Activated naive CD8-positive, alpha-beta T cell treated with anti-CD3 and anti-CD28 coated beads, Interleukin-2, amount 50 U/mL, for 24 hours (primary cell): ENCODE data around the gene CHST12.

Experiments used
- ATAC-seq: fragments of 150-1000 bp; cut with Tn5 transposase; one replicate; pipeline ENCODE4 v1.10.0; 2021
- DNase-seq: peaks from one replicate; pipeline ENCODE4 v3.0.0; 2021
- H3K27ac Mint-ChIP-seq: one replicate; pipeline ENCODE4 v1.8.0; 2021; ENCODE audit warnings: mild to moderate bottlenecking, mixed read lengths
- H3K27me3 Mint-ChIP-seq: one replicate; pipeline ENCODE4 v1.8.0; 2021; ENCODE audit warnings: mixed read lengths
- H3K36me3 Mint-ChIP-seq: one replicate; pipeline ENCODE4 v1.8.0; 2021; ENCODE audit warnings: low read depth, mixed read lengths
- H3K4me1 Mint-ChIP-seq: one replicate; pipeline ENCODE4 v1.8.0; 2021; ENCODE audit warnings: mixed read lengths
- H3K4me3 Mint-ChIP-seq: one replicate; pipeline ENCODE4 v1.8.0; 2021; ENCODE audit warnings: mild to moderate bottlenecking, moderate library complexity, mixed read lengths
- H3K9me3 Mint-ChIP-seq: one replicate; pipeline ENCODE4 v1.8.0; 2021; ENCODE audit warnings: mixed read lengths

CHST12 gene

DNA sequence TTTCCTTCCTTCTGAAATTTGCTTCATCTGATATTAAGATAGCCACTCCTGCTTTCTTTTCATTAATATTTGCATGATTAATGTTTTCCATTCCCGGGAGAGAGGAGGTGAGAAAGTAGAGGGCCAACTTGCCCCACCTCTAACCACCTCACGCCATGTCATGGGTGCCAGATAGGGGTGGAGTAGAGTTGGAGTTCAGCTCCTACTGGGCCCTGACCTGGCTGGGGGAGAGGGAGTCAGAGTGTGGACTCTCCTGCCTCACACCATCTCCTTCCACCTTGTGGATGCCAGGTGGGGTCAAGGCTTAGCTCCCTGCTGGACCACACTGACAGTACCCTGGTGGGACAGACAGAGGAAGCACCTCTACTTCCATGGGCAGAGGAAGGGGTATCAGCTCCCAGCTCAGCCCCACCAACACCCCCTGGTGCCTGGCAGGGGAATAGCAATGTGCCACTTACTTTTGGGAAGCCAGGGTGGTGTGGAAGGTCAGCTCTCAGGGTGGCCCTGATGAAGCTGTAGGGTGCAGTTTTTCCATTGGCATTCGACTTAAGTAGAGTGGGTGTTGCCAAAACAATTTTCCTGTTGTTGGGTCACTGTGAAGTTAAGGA lies 28.0 kb downstream of the CHST12 start:
- ATAC-seq (peak; percentile 54), DNase-seq (peak; percentile 59)
- Mint-ChIP-seq H3K4me3 (no peak overlapping the region), H3K36me3 (peaks cover 13% of the 10 kb centered on the region), H3K27ac (no peak overlapping the region), H3K27me3 (no peaks in the 10 kb centered on the region), H3K9me3 (peaks cover 6% of the 10 kb centered on the region), H3K4me1 (peaks cover 6% of the 10 kb centered on the region)

- Mint-ChIP-seq H3K27me3 (no peaks in the 10 kb centered on the region), H3K27ac (no peak overlapping the region), H3K36me3 (peaks cover 13% of the 10 kb centered on the region), H3K9me3 (peaks cover 6% of the 10 kb centered on the region), H3K4me3 (no peak overlapping the region), H3K4me1 (peaks cover 6% of the 10 kb centered on the region)
- DNase-seq (no peak), ATAC-seq (no peak)
Observed at GRCh38 chr7:2432910-2433712, 29.7 kb downstream of the CHST12 start.

DNA sequence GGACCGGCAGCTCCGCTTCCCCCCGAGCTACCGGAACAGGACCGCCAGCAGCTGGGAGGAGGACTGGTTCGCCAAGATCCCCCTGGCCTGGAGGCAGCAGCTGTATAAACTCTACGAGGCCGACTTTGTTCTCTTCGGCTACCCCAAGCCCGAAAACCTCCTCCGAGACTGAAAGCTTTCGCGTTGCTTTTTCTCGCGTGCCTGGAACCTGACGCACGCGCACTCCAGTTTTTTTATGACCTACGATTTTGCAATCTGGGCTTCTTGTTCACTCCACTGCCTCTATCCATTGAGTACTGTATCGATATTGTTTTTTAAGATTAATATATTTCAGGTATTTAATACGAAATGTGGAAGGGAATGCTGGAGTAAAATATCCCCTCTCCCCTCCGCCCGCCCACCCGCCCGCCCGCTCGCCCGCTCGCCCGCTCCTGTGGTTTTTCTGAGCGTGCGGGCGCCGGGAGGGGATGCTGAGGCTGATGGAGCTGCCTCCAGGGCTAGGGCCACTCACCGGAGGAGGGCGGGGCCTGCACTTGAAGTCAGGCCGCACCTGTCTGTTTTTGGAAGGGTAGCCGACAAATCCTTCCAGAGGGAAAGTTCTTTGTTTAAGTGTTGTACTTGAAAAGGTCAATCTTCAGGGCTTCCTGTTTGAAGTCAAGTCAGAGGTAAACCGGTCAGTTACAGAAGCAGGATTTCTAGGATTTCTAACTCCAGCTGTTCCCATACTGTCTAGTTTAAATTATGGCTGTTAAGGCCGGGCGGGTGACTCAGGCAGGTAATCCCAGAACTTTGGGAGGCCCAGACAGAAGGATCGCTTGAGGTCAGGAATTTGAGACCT lies 30.5 kb downstream of the CHST12 start:
- DNase-seq (no peak), ATAC-seq (no peak)
- no peak overlapping the region for H3K27ac Mint-ChIP-seq
- peaks cover 13% of the 10 kb centered on the region for H3K36me3 Mint-ChIP-seq
- no peaks in the 10 kb centered on the region for H3K27me3 Mint-ChIP-seq
- peaks cover 6% of the 10 kb centered on the region for H3K9me3 Mint-ChIP-seq
- H3K4me3 Mint-ChIP-seq = no peak overlapping the region
- H3K4me1 Mint-ChIP-seq = peaks cover 6% of the 10 kb centered on the region

DNA sequence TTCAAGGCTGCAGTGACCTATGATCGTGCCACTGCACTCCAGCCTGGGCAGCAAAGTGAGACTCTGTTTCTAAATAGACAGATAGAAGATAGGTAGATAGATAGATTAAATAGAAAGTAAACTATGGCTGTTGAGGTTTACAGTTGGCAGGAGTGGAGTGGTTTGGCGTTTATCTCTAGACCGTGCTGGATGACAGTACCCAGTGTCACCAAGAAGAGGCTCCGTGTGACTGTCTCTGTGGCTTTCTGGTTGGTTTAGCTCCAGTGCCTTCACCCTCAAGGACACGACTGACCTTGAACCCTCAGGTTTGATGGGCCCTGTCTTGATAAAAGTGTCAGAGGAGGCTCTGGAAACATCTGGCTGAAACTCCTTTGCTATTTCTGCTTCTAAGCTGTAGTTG lies 31.7 kb downstream of the CHST12 start:
- ATAC-seq (no peak), DNase-seq (no peak)
- H3K9me3 Mint-ChIP-seq = peaks cover 6% of the 10 kb centered on the region
- no peaks in the 10 kb centered on the region for H3K4me1 Mint-ChIP-seq
- peaks cover 13% of the 10 kb centered on the region for H3K36me3 Mint-ChIP-seq
- no peak overlapping the region for H3K4me3 Mint-ChIP-seq
- H3K27me3 Mint-ChIP-seq = no peaks in the 10 kb centered on the region
- H3K27ac Mint-ChIP-seq = no peak overlapping the region

DNA sequence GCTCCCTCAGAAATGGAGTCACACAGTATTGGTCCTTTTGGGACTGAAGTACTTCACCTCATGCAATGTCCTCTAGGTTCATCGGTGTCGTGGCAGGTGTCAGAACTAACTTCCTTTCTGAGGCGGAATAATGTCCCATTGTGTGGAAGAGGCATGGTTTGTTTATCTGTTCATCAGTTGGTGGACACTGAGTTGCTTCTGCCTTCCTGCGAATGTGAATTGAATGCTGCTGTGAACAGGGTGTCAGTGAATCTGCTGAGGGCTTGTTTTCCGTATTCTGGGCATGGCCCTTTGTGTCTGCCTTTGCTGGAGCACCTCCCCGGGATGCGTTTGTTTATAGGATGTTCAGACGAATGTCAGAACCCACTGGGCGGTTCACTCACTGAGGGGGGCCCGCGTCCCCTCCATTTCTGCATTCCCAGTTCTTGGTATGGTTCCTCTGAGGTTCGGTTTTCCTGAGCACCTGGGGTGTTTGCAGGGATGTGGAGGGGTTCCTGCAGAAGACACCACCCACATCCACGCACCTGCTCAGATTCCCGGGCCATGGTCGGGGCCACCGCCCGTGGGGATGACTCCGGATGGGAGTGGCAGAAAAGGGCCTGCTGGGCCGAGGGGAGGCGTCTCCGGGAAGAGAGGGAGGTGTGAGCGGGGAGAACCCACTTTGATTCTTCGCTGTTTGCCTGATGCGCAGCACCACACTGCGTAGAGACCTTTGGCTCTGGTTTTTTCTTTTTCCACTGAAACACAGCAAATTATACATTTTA lies 33.1 kb downstream of the CHST12 start:
- Mint-ChIP-seq H3K27me3 (no peaks in the 10 kb centered on the region), H3K36me3 (peaks cover 7% of the 10 kb centered on the region), H3K4me3 (no peak overlapping the region), H3K27ac (no peak overlapping the region), H3K4me1 (no peaks in the 10 kb centered on the region), H3K9me3 (no peaks in the 10 kb centered on the region)
- DNase-seq (no peak), ATAC-seq (no peak)

DNA sequence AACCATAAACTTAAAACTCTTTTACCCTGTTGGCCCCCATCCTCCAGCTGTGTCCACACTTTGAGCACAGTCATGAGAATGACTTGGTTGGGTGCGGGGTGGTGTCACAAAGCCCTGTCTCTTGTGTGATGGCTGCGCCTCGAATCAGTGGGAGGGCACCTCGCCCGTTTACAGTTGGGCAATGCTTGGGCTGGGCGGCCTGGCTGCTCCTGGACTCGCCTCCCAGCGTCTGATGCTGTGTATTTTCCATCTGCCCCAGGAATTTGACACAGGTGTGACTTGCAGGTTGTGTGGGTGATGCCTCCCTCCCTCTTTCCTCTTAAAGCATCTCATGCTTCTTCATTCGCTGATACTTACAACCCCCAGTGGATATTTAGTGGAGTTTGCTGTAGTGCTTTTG lies 33.7 kb downstream of the CHST12 start:
- H3K27me3 Mint-ChIP-seq = no peaks in the 10 kb centered on the region

GRCh38 chr7:2437537-2438148 lies 34.2 kb downstream of the CHST12 start:
- no peak for ATAC-seq
- no peak overlapping the region for H3K27ac Mint-ChIP-seq
- H3K36me3 Mint-ChIP-seq = peaks cover 7% of the 10 kb centered on the region
- H3K4me3 Mint-ChIP-seq = no peak overlapping the region
- peaks cover 4% of the 10 kb centered on the region for H3K4me1 Mint-ChIP-seq
- no peak for DNase-seq
- no peaks in the 10 kb centered on the region for H3K9me3 Mint-ChIP-seq
- H3K27me3 Mint-ChIP-seq = no peaks in the 10 kb centered on the region

More for the DNA sequence above, 33.7 kb downstream of the CHST12 start:
- no peaks in the 10 kb centered on the region for H3K9me3 Mint-ChIP-seq
- H3K36me3 Mint-ChIP-seq = peaks cover 7% of the 10 kb centered on the region
- ATAC-seq (no peak), DNase-seq (no peak)
- H3K27ac Mint-ChIP-seq = no peak overlapping the region
- no peak overlapping the region for H3K4me3 Mint-ChIP-seq
- peaks cover 4% of the 10 kb centered on the region for H3K4me1 Mint-ChIP-seq

DNA sequence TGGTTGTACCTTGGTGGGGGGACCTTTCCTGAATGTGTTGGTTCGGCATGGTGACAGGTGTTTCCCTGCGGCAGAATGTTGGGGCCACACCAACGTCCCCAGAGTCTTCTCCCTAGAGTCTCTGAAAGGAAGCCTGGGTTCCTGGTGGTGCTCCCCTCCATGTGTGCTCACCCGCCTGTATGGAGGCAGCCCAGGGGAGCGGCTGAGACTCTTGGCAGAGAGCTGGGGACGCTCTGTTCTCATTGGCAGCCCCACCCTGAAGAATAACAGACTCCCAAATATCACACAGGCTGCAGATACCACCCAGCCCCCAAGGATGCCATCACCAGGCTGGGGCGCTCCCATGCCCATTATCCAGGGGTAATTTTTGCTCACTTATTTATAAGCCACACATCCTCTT lies 34.8 kb downstream of the CHST12 start:
- Mint-ChIP-seq H3K9me3 (no peaks in the 10 kb centered on the region), H3K27me3 (no peaks in the 10 kb centered on the region), H3K36me3 (peaks cover 5% of the 10 kb centered on the region), H3K4me3 (no peak overlapping the region), H3K27ac (no peak overlapping the region), H3K4me1 (peaks cover 4% of the 10 kb centered on the region)
- DNase-seq (no peak), ATAC-seq (no peak)

DNA sequence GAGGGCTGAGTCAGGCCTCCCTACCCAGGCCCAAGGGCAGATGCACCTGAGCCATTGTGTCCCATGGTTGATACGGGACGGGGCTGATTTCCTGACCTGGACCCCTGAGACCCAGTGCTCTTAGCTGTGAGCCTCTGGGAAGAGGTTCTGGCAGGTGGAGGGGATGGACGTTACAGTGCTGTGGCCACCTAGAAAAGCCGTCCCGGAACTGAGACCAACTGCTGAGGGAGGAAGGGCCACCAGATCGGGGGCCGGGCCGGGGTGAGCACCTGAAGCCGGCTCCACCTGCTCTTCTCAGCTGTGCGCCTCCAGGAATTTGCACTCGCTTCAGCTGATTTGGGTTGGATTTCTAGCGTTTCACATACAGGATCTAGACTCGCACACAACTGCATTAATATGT lies 35.4 kb downstream of the CHST12 start:
- ATAC-seq = no peak
- Mint-ChIP-seq H3K27ac (no peak overlapping the region), H3K36me3 (peaks cover 3% of the 10 kb centered on the region)

DNA sequence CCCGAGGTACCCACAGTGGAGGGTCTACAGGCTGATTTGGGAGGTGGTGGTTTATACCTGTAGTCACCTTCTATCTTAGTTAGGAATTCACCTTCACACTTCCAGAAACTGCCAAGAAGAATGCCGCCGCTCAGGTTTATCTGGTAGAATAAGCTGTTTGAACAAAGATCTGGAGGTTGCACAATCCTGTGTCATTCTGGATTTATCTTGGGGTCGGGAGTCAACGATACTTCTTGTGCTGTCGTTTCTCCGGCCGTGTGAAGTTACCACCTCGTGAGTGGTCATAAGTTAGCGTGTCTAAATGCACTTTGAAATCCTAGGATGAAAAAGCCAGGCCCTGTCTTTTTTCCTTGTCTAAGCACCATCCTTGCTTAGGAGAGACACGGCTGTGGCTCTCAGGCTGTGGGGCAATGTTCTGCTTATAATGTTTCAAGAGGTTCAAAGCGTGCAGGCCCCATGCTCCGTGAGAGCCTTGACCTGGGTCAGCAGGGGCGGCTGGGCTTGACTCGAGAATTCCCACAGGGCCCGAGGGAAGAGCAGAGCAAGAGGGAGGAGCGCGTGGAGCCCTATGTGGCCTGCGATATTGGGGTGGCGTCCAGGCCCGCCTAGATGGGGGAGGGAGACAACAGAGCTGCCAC lies 37.3 kb downstream of the CHST12 start:
- Mint-ChIP-seq H3K4me3 (no peak overlapping the region), H3K9me3 (no peaks in the 10 kb centered on the region), H3K4me1 (peaks cover 4% of the 10 kb centered on the region), H3K27me3 (no peaks in the 10 kb centered on the region), H3K27ac (no peak overlapping the region), H3K36me3 (peaks cover 3% of the 10 kb centered on the region)
- DNase-seq (no peak), ATAC-seq (no peak)

More for the DNA sequence above, 35.4 kb downstream of the CHST12 start:
- Mint-ChIP-seq H3K4me1 (peaks cover 4% of the 10 kb centered on the region), H3K4me3 (no peak overlapping the region), H3K9me3 (no peaks in the 10 kb centered on the region), H3K27me3 (no peaks in the 10 kb centered on the region)
- no peak for DNase-seq

- H3K36me3 Mint-ChIP-seq = no peaks in the 10 kb centered on the region
- H3K27me3 Mint-ChIP-seq = no peaks in the 10 kb centered on the region
- no peaks in the 10 kb centered on the region for H3K9me3 Mint-ChIP-seq
- peaks cover 4% of the 10 kb centered on the region for H3K4me1 Mint-ChIP-seq
- H3K27ac Mint-ChIP-seq = no peak overlapping the region
- H3K4me3 Mint-ChIP-seq = no peak overlapping the region
- DNase-seq (no peak), ATAC-seq (no peak)
Observed at GRCh38 chr7:2441430-2442058, 38.1 kb downstream of the CHST12 start.

GRCh38 chr7:2443491-2443890 lies 40.1 kb downstream of the CHST12 start:
- no peak for DNase-seq

DNA sequence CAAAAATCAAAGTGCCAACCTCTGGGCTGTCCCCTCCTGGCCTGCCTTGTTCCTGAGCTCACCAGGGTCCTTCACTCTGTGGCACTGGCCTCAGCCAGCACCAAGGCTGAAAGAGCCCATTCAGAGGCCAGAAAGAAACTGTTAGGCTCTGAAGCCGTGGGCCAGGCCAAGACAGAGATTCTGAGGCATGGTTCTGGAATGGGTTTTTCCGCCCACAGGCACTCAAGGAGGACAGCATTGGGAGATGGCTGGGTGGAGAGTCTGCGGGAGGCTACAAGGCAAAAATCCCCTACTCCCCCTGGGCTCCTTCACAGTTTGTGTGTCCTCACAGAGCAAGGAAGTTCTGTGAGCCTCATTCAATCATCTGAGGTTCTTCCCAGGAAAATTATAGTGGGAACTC lies 41.1 kb downstream of the CHST12 start:
- no peaks in the 10 kb centered on the region for H3K36me3 Mint-ChIP-seq
- peaks cover 4% of the 10 kb centered on the region for H3K4me1 Mint-ChIP-seq
- H3K27me3 Mint-ChIP-seq = no peaks in the 10 kb centered on the region
- no peak overlapping the region for H3K4me3 Mint-ChIP-seq
- ATAC-seq (no peak), DNase-seq (no peak)
- H3K27ac Mint-ChIP-seq = no peak overlapping the region
- H3K9me3 Mint-ChIP-seq = no peaks in the 10 kb centered on the region

More at GRCh38 chr7:2443491-2443890, 40.1 kb downstream of the CHST12 start:
- ATAC-seq = no peak
- Mint-ChIP-seq H3K4me1 (peaks cover 4% of the 10 kb centered on the region), H3K4me3 (no peak overlapping the region), H3K36me3 (no peaks in the 10 kb centered on the region), H3K27ac (no peak overlapping the region), H3K9me3 (no peaks in the 10 kb centered on the region), H3K27me3 (no peaks in the 10 kb centered on the region)
